CD4-positive, alpha-beta T cell treated with Interleukin-2 at 100 ng/mL for 4 hours (primary cell): Measurements from ENCODE around the gene PIANP.
"Not testable (repeated sequence)": the region's sequence is repeated elsewhere in the genome, so short reads cannot be mapped to it uniquely, and the experiment has no call there.

Experiments used
- DNase-seq: peaks from one replicate; pipeline ENCODE4 v3.0.0-alpha.2; 2020; ENCODE audit warnings: low spot score

Gene PIANP, protein sequence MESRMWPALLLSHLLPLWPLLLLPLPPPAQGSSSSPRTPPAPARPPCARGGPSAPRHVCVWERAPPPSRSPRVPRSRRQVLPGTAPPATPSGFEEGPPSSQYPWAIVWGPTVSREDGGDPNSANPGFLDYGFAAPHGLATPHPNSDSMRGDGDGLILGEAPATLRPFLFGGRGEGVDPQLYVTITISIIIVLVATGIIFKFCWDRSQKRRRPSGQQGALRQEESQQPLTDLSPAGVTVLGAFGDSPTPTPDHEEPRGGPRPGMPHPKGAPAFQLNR

GRCh38 chr12:6700646-6701051, at the start of gene PIANP:
Gene PIANP (minus strand): TSS chr12:6700815. CDS start chr12:6698061, 2,754 bp downstream.
- DNase-seq, result peak; percentile 26

- no peak for DNase-seq
Observed at GRCh38 chr12:6748761-6749160, 48.1 kb upstream of the PIANP start.

DNA sequence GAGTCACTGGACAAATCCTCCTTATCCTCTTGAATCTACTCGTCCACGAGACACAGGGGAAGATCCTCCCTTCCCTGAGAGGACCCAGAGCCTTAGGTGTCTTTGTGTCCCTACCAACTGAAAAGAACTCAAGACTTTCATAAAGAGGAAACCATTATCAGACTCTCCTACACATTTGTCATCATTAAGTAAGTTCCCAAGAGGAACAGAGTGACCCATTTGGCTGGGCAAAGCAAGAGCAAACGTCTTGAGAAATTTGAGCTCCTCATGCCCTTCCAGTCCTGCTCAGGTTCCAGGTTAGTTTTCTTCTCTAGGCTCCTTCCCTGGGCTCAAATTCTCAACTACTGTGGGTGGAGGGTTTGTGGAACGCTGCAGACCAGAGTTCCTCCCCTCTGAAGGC, 46.6 kb upstream of the PIANP start:
- no peak for DNase-seq

GRCh38 chr12:6745741-6746525, 45.3 kb upstream of the PIANP start:
- DNase-seq, result peak; percentile 28

DNA sequence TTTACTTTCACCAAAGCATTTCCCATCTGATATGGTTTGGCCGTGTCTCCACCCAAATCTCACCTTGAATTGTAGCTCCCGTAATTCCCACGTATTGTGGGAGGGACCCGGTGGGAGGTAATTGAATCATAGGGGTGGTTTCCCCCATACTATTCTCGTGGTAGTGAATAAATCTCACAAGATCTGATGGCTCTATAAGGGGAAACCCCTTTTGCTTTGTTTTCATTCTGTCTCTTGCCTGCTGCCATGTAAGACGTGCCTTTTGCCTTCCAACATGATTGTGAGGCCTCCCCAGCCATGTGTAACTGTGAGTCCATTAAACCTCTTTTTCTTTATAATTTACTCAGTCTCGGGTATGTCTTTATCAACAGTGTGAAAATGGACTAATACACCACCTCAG, 42.7 kb upstream of the PIANP start:
- DNase-seq, result not testable (repeated sequence)

GRCh38 chr12:6742834-6743233, 42.2 kb upstream of the PIANP start:
- no peak for DNase-seq

GRCh38 chr12:6742080-6742479, 41.5 kb upstream of the PIANP start:
- not testable (repeated sequence) for DNase-seq

GRCh38 chr12:6736754-6737153, 36.1 kb upstream of the PIANP start:
- DNase-seq, result no peak

DNA sequence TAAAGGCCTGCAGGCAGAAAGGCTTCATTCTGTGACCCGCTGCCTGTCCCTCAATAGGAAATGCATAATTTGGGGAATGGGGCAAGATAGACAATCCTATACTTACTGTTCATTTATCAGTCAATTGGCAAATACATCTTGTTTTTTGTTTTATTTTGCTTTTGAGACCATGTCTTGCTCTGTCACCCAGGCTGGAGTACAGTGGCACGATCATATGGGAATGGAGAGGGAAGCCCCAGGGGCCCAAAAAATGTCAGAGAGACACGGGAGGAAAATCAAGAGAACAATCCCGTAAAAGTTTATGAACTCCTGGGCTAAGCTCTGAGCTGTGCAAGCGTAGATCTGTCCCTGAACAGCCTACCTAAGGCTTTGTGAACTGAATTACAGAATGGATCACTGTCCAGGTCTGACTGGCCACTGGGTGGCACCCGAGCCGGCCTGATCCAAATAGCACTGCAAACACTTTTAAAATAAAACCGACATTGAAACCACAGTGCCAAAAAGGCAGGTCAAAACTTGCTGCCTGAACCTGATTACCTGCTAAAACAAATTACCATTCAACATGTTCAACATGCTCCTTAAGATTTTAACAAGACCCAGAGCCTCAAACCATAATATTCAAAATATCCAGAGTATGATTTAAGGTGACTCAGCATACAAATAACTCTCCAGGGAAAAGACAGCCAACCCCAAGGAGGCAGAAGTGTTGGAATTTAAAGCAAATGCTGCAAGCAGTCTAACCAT, 35.0 kb upstream of the PIANP start:
- peak; percentile 38 for DNase-seq

GRCh38 chr12:6734506-6735387, 34.1 kb upstream of the PIANP start:
- no peak for DNase-seq

DNA sequence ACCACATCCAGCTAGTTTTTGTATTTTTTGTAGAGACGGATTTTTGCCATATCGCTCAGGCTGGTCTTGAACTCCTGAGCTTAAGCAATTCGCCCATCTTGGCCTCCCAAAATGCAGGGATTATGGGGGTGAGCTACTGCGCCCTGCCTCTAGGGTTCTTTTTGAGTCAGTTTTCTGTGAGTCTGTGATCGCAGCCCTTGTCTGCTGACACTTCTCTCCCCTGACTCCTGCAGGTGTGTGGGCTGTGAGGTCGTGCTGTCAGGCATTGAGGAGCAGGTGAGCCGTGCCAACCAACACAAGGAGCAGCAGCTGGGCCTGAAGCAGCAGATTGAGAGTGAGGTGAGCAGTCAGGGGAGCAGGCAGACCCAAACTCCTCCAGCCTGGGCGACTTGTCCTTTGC, 29.6 kb upstream of the PIANP start:
- no peak for DNase-seq

DNA sequence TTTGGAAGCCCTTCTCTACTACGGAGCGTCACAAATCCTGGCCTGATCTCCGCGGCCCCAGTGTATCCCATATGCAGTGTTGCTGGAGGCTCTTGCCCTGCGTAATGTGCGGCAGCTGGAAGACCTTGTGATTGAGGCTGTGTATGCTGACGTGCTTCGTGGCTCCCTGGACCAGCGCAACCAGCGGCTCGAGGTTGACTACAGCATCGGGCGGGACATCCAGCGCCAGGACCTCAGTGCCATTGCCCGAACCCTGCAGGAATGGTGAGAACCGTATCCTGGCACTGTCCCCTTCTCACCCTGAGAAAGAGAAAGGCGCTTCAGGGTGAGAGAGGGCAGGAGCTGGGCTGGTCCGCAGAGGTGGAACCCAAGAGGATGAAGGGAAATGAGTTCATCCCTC, 28.6 kb upstream of the PIANP start:
- no peak for DNase-seq

GRCh38 chr12:6725350-6725749, 24.7 kb upstream of the PIANP start:
- DNase-seq, result no peak

DNA sequence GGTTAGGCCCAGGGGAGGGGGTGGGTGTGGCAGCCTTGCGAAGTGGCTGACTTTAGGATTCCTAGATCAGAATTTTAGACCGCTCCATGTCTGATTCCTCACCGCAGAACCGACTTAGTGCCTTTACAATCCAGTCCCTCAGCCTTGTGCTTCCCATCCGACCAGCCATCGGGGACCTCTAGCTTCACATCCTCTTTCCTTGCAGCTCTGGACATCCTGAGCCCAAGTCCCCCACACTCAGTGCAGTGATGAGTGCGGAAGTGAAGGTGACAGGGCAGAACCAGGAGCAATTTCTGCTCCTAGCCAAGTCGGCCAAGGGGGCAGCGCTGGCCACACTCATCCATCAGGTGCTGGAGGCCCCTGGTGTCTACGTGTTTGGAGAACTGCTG, 23.8 kb upstream of the PIANP start:
- peak; percentile 12 for DNase-seq

DNA sequence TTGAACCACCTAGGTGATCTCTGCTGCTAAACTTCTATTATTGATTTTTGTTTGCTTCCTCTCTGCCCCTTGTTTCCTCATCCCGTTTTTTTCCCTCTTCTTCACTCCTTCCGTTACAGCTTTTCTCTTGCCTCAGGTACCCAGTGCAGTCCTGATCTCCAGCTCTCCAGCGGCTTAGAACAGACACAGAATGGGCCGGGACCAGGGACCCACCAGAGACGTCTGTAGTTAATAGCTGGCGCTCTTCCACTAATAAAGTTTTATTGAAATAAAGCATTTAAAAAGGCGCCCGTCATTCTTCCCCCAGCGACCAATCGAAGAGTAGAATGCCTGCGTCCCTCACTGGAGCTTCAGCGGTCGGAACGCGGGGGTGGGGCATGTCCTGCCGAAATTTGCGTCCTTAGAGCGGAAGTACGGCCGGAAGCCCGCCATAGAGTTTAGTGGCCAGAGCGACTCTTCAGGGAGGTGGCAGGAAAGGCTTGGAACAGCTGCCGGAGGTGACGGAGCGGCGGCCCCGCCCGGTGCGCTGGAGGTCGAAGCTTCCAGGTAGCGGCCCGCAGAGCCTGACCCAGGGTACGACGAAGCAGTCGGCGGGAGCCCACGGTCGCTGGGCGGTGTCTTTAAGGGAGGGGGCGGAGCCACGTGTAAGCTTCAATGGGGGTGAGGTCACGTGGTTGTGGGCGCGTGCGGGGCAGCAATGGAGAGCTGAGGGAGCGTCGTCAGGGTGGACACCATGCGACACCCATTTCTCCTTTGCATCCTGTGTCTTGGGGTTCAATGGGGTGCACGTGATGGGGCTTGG, 23.2 kb upstream of the PIANP start, which contains the start of gene COPS7A:
Gene COPS7A, plus strand, starts transcription at position 440 of the 802 bp plus-strand sequence. CDS start 611 bp downstream, outside the sequence.
- peak; percentile 99 for DNase-seq

DNA sequence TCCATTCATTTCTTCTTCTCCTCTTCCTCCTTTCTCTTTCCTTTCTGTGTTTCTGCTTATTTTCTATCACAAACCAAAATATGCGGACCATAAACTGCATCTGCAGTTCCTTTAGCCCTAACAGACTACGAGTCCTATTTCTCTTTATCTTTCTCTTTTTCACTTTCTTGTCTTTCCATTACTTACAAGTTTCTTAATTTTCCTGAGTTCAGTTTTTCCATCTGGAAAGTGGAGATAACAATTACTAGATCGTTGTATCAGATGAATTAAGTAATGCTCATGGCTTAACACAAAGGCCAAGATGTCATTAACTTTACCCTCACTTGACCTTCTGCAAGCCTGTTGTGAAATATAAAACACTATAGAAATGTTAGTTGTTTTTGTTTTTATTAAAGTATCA, 22.2 kb upstream of the PIANP start:
- DNase-seq, result no peak

DNA sequence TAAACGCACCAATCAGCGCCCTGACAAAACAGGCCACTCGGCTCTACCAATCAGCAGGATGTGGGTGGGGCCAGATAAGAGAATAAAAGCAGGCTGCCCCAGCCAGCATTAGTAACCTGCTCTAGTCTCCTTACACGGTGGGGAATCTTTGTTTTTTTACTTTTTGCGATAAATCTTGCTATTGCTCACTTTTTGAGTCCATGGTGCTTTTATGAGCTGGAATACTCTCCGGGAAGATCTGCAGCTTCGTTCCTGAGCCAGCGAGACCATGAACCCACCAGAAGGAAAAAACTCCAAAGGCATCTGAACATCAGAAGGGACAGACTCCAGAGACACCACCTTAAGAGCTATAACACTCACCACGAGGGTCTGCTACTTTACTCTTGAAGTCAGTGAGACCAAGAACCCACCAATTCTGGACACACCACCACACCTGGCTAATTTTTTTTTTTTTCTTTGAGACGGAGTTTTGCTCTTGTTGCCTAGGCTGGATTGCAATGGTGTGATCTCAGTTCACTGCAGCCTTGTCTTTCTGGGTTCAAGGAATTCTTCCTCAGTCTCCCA, 16.3 kb upstream of the PIANP start:
- DNase-seq, result no peak

DNA sequence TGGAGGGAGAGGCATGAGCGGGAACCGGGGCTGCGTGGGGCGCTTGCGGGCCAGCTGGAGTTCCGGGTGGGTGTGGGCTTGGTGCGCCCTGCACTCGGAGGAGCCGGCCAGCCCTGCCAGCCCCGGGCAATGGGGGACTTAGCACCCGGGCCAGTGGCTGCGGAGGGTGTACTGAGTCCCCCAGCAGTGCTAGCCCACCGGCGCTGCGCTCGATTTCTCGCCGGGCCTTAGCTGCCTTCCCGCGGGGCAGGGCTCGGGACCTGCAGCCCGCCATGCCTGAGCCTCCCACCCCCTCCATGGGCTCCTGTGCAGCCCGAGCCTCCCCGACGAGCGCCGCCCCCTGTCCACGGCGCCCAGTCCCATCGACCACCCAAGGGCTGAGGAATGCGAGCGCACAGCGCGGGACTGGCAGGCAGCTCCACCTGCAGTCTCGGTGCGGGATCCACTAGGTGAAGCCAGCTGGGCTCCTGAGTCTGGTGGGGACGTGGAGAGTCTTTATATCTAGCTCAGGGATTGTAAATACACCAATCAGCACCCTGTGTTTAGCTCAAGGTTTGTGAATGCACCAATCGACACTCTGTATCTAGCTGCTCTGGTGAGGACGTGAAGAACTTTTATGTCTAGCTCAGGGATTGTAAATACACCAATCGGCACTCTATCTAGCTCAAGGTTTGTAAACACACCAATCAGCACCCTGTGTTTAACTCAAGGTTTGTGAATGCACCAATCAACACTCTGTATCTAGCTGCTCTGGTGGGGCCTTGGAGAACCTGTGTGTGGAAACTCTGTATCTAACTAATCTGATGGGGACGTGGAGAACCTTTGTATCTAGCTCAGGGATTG, 15.6 kb upstream of the PIANP start:
- DNase-seq, result not testable (repeated sequence)

DNA sequence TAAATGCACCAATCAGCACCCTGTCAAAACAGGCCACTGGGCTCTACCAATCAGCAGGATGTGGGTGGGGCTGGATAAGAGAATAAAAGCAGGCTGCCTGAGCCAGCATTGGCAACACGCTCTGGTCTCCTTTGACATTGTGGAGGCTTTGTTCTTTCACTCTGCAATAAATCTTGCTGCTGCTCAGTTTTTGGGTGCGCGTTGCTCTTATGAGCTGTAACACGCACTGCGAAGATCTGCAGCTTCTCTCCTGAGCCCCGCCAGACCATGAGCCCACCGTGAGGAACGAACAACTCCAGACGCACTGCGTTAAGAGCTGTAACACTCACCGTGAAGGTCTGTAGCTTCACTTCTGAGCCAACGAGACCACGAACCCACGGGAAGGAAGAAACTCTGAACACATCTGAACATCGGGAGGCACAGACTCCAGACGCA, 8.4 kb upstream of the PIANP start:
- no peak for DNase-seq
